IPS-NIHi7 (cell line): ENCODE data around the gene SUMO2.

Experiments
- DNase-seq: peaks from one replicate; pipeline ENCODE4 v3.0.0; 2012; ENCODE audit warnings: mixed read lengths; ENCODE audit errors: extremely low spot score

The SUMO2 gene

DNA sequence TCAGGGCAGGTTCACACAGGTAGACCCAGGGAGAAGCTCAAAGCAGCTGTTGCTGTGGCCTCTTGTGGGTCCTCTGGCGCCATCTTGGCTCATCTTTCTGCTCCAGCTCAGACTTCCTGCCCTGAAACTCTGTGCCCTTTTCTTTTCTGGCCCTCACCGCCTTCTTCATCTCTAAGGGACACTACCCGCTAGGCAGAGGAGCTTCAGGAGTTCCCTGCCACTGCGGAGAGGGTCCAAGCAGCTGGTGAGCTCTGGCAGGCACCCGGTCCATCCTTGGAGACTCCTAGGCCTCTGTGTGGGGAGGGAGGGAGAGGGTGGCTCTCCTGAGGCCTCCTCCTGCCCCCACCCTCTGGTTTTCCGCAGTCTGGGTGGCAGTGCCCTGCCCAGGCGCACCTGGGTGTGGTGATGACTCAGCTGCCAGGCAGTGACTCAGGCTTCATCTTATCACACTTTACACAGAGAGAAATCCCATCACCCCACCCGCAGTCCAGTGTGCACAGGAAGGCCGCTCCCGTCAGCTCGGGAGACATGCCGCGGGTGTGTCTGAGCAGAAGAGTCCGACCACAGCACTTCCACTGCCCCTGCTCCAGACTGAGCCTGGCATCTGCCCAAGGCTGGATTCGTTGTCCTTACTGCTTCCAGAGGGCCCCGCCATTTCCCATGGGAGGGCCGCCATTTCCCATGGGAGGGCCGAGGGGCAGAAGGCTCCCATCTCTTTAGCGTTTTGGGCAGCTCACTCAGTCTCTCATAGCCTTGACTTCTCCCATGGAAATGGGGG lies 58.5 kb downstream of the SUMO2 start:
- no peak for DNase-seq

DNA sequence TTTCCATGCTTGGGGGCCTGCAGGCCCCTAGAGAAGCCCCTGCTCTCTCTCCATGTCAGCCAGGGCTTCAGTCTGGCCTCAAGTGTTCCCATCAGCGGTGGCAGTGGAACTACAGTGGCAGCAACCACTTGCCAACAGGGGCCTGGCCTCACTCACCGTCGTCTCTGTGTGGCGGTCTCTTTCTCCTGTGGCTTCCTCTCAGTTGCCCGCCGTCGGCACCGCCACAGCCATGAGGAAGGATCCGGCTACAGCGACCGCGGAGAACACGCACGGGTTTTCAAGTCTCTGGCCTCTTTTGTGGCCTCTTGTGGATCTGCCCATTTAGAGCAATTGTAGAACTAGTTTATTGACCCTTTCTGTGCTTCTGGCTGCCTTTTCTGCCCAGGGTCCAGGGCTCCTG lies 64.5 kb downstream of the SUMO2 start:
- no peak for DNase-seq

DNA sequence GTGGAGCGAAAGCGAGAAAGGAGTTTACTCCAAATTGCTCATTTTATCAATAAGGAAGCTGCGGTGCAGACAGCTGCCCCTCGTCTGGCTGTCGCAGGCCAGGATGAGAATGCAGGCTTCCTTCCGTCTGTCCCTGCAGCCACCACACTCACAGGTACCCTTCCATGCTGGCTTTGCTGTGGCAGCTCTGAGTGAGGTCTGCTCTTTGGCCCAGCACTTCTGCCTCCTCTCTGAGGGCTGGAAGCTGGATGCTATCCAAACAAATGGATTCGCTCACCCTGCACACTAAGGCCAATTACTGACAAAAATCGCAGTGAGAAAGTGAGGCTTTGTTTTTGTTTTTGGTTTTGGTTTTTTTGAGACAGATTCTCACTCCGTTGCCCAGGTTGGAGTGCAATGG lies 66.0 kb downstream of the SUMO2 start:
- DNase-seq = no peak
